K562 (cell line): ENCODE measurements around the gene AGL.

ENCODE experiments used
- BHLHE40 ChIP-seq: IDR thresholded peaks from 2 replicates; pipeline ENCODE4 v1.6.1; 2011; ENCODE audit warnings: low read length, improper control_type of control experiment
- CHD4 ChIP-seq: fragments of 200-600 bp; sonication (generic); IDR thresholded peaks from 3 replicates; pipeline ENCODE4 v1.6.1; 2012; ENCODE audit warnings: low read depth, mild to moderate bottlenecking, mixed read lengths, low read length, inconsistent platforms; ENCODE audit not compliant: insufficient read depth, insufficient replicate concordance, poor library complexity, severe bottlenecking
- CTCF ChIP-seq, 3 experiments: IDR thresholded peaks in 2 of 3; conservative IDR thresholded peaks in 1 of 3; 2 replicates each; pipeline ENCODE4 v1.5.1; 2011 to 2012; ENCODE audit warnings: low read length in 3 of 3, mild to moderate bottlenecking in 3 of 3, control low read depth in 2 of 3, improper control_type of control experiment in 1 of 3, inconsistent platforms in 1 of 3, low read depth in 1 of 3, mixed read lengths in 1 of 3, moderate library complexity in 1 of 3; ENCODE audit not compliant: insufficient read depth in 2 of 3
- GABPA ChIP-seq: fragments of 200-800 bp; sonication (Bioruptor generic); conservative IDR thresholded peaks from 2 replicates; pipeline ENCODE4 v1.6.1; 2016; ENCODE audit warnings: low read depth, missing genetic modification characterization, missing compliant biosample characterization
- GATA2 ChIP-seq: sonication (generic); formaldehyde crosslinking; IDR thresholded peaks from 2 replicates; pipeline ENCODE4 v1.4.0; 2020; ENCODE audit warnings: mild to moderate bottlenecking, missing genetic modification reagents
- KAT7 ChIP-seq: sonication (generic); formaldehyde crosslinking; IDR thresholded peaks from 2 replicates; pipeline ENCODE4 v1.8.0; 2022; ENCODE audit warnings: missing genetic modification reagents, mild to moderate bottlenecking, borderline replicate concordance
- MIER1 ChIP-seq: fragments of 450-650 bp; IDR thresholded peaks from 2 replicates; pipeline ENCODE4 v1.6.1; 2016; ENCODE audit warnings: antibody characterized with exemption, mild to moderate bottlenecking, low read depth
- PBX2 ChIP-seq, 2 experiments: IDR thresholded peaks in 1 of 2; conservative IDR thresholded peaks in 1 of 2; 2 replicates each; pipeline ENCODE4 v1.6.1; 2016; ENCODE audit warnings: low read depth in 2 of 2, mild to moderate bottlenecking in 1 of 2, missing compliant biosample characterization in 1 of 2, missing genetic modification characterization in 1 of 2, moderate library complexity in 1 of 2
- POLR2AphosphoS5 ChIP-seq: IDR thresholded peaks from 2 replicates; pipeline ENCODE4 v1.6.1; 2011; ENCODE audit warnings: mild to moderate bottlenecking, low read depth, low read length, moderate library complexity; ENCODE audit not compliant: control insufficient read depth, insufficient read depth
- PREB ChIP-seq: sonication (generic); formaldehyde crosslinking; IDR thresholded peaks from 2 replicates; pipeline ENCODE4 v1.8.1; 2023; ENCODE audit warnings: mild to moderate bottlenecking, missing genetic modification reagents
- RAD21 ChIP-seq, 2 experiments: fragments of 250-450 bp in 1 of 2; fragments of 450-650 bp in 1 of 2; sonication (Bioruptor Pico) in 1 of 2; formaldehyde crosslinking in 1 of 2; IDR thresholded peaks in 1 of 2; conservative IDR thresholded peaks in 1 of 2; 2 replicates each; pipeline versions ENCODE4 v1.4.0 to v1.8.0; 2020 to 2022; ENCODE audit warnings: mild to moderate bottlenecking in 2 of 2, moderate library complexity in 1 of 2
- SMARCE1 ChIP-seq: fragments of 450-650 bp; IDR thresholded peaks from 2 replicates; pipeline ENCODE4 v1.7.1; 2016; ENCODE audit warnings: mild to moderate bottlenecking
- ZBTB49 ChIP-seq: sonication (generic); formaldehyde crosslinking; IDR thresholded peaks from 2 replicates; pipeline ENCODE4 v1.8.0; 2022; ENCODE audit warnings: missing genetic modification reagents, mild to moderate bottlenecking, borderline replicate concordance
- ZNF3 ChIP-seq: fragments of 250-450 bp; sonication (Bioruptor Pico); IDR thresholded peaks from 2 replicates; pipeline ENCODE4 v1.5.0; 2021; ENCODE audit warnings: mild to moderate bottlenecking, moderate library complexity

GRCh38 chr1:99970713-99971255 lies 120.6 kb downstream of the AGL start:
- TF ChIP-seq CTCF (IDR thresholded peaks at IDR 0.05 in 2 of 3, conservative IDR thresholded peaks at IDR 0.05 in 1 of 3; ENCODE audit: insufficient read depth in 2 of 3, low read depth in 1 of 3, low read length in 3 of 3) (no peak), SMARCE1 (no peak), MIER1 (no peak), GATA2 (CRISPR knock-in tag) (no peak), PBX2 (CRISPR knock-in tag; IDR thresholded peaks at IDR 0.05; ENCODE audit: low read depth) (no peak), PBX2 (tag; conservative IDR thresholded peaks at IDR 0.05; ENCODE audit: low read depth) (no peak), KAT7 (no peak), ZNF3 (no peak), RAD21 (CRISPR knock-in tag; conservative IDR thresholded peaks at IDR 0.05 in 1 of 2, IDR thresholded peaks at IDR 0.05 in 1 of 2) (no peak), GABPA (tag) (no peak), POLR2AphosphoS5 (no peak), PREB (CRISPR knock-in tag) (no peak), BHLHE40 (no peak), ZBTB49 (CRISPR knock-in tag) (no peak), CHD4 (no peak)
